EL (cell line): Measurements from ENCODE around the gene XIRP2.
"Not testable (repeated sequence)": the region's sequence is repeated elsewhere in the genome, so short reads cannot be mapped to it uniquely, and the experiment has no call there.

ENCODE experiments used
- DNase-seq: peaks from one replicate; pipeline ENCODE4 v3.0.0-alpha.2; 2016

XIRP2 gene

GRCh38 chr2:167212014-167212648 lies 323.9 kb downstream of the XIRP2 start:
- peak; percentile 58 for DNase-seq

GRCh38 chr2:167215595-167215994 lies 327.3 kb downstream of the XIRP2 start:
- no peak for DNase-seq

GRCh38 chr2:167237478-167237877 lies 349.2 kb downstream of the XIRP2 start:
- no peak for DNase-seq

- DNase-seq, result no peak
These were observed 352.4 kb downstream of the XIRP2 start for GRCh38 chr2:167240671-167241070.

- no peak for DNase-seq
These were observed 360.9 kb downstream of the XIRP2 start for GRCh38 chr2:167249197-167249596.

- no peak for DNase-seq
These were observed 364.7 kb downstream of the XIRP2 start for GRCh38 chr2:167253025-167253424.

- no peak for DNase-seq
These were observed 366.4 kb downstream of the XIRP2 start for GRCh38 chr2:167254721-167255120.

GRCh38 chr2:167258712-167259111 lies 370.4 kb downstream of the XIRP2 start:
- DNase-seq, result no peak

- peak; percentile 3 for DNase-seq
These were observed 376.1 kb downstream of the XIRP2 start for GRCh38 chr2:167264380-167264779.

- no peak for DNase-seq
These were observed 376.7 kb downstream of the XIRP2 start for GRCh38 chr2:167265004-167265403.

- DNase-seq, result no peak
These were observed 377.4 kb downstream of the XIRP2 start for GRCh38 chr2:167265722-167266121.

GRCh38 chr2:167268245-167268644 lies 380.0 kb downstream of the XIRP2 start:
- not testable (repeated sequence) for DNase-seq

- DNase-seq, result peak; percentile 24
These were observed 383.7 kb downstream of the XIRP2 start for GRCh38 chr2:167271932-167272331.

- no peak for DNase-seq
These were observed 386.8 kb downstream of the XIRP2 start for GRCh38 chr2:167275046-167275445.

- DNase-seq, result no peak
These were observed 391.5 kb downstream of the XIRP2 start for GRCh38 chr2:167279810-167280209.

- DNase-seq, result no peak
These were observed 398.9 kb downstream of the XIRP2 start for GRCh38 chr2:167287212-167287611.

- peak; percentile 12 for DNase-seq
These were observed 401.6 kb downstream of the XIRP2 start for GRCh38 chr2:167289651-167290410.

- peak; percentile 89 for DNase-seq
These were observed 404.3 kb downstream of the XIRP2 start, which contains the start of gene B3GALT1 for GRCh38 chr2:167292430-167293171. B3GALT1 (plus strand) TSS chr2:167293001.

- peak; percentile 29 for DNase-seq
These were observed 405.0 kb downstream of the XIRP2 start for GRCh38 chr2:167293172-167293781.

- peak; percentile 30 for DNase-seq
These were observed 405.9 kb downstream of the XIRP2 start for GRCh38 chr2:167293943-167294775.

GRCh38 chr2:167294776-167295140 lies 406.5 kb downstream of the XIRP2 start:
- no peak for DNase-seq

GRCh38 chr2:167297292-167297691 lies 409.0 kb downstream of the XIRP2 start:
- DNase-seq, result no peak
